ENCODE data around the gene TMEM91. TPM values are rescaled to one million over a fixed set of nuclear protein-coding genes. Genes with fewer than 3 reads are reported as not detected.

TMEM91 gene
- total and polyA plus RNA-seq, 2 of the 4 experiments (the other 2 are of a cell fraction), result 1.4 to 4.8 TPM

DNA sequence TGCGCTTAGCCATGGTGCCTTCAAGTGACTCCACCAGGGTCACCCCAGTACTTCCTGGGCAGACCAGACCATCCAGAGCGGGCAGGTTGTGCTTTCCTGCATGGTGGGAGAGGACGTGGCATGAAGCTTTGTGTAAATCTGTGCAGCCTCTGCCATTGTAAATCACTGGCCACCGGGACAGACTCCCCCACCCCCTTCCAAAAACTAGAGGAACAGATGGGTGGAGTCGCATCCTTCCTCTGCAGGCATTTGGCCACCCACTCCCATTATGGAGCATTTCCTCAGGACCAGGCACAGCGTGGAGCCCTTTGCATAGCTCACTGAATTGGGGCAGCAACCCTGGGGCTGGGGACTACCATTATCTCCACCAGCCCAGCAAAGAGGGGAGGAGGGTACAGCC, 29.4 kb downstream of the TMEM91 start:
- CTCF ChIA-PET, result no interaction called here
- no peak overlapping the region for H3K14ac ChIP-seq (replicated peaks; ENCODE audit: low read depth, low read length)
- H2BK20ac ChIP-seq (ENCODE audit: low read depth, low read length), result no peak overlapping the region
- H3K27me3 ChIP-seq (ENCODE audit: control insufficient read depth, insufficient read depth, low read length), result no peaks in the 10 kb centered on the region
- no peak overlapping the region for H3K18ac ChIP-seq (ENCODE audit: low read depth, low read length)
- no peak overlapping the region for H4K5ac ChIP-seq (ENCODE audit: low read depth, low read length)
- H4K91ac ChIP-seq (ENCODE audit: insufficient read depth, low read depth, low read length), result no peak overlapping the region
- H3K9ac ChIP-seq (ENCODE audit: low read depth, low read length), result no peak overlapping the region
- H3K9me1 ChIP-seq (ENCODE audit: insufficient read depth, low read length), result peaks cover 10% of the 10 kb centered on the region; the same call in 1 of the 2 replicates
- no peak overlapping the region for H3K27ac ChIP-seq (ENCODE audit: insufficient read depth, low read length)
- H3K4me1 ChIP-seq (ENCODE audit: control insufficient read depth, insufficient read depth, low read length), result peaks cover 4% of the 10 kb centered on the region
- H3K23ac ChIP-seq (ENCODE audit: low read depth, low read length), result no peak overlapping the region
- in situ Hi-C loops (cut with MboI; ENCODE audit: low sequenced_read_pairs), result no loop called here
- dilution Hi-C loops (cut with HindIII; ENCODE audit: low sequenced_read_pairs, unreplicated experiment), result no loop called here
- no peak overlapping the region for H2BK120ac ChIP-seq (ENCODE audit: low read depth, low read length)
- ATAC-seq (ENCODE audit: low read depth) (no peak), DNase-seq (no peak)
- no peak overlapping the region for H3K4ac ChIP-seq (ENCODE audit: low read depth, low read length)
- H2BK15ac ChIP-seq (ENCODE audit: low read depth, low read length), result no peak overlapping the region
- BruUV-seq (replicated peaks), result no TSS peak
- H2AK9ac ChIP-seq (replicated peaks; ENCODE audit: low read depth, low read length, poor library complexity), result peak overlapping the region; percentile 50
- H4K20me1 ChIP-seq (ENCODE audit: insufficient read depth, low read length), result no peaks in the 10 kb centered on the region
- POLR2A ChIA-PET (ENCODE audit: unreplicated experiment), result no interaction called here
- TF ChIP-seq, protein P1, sequence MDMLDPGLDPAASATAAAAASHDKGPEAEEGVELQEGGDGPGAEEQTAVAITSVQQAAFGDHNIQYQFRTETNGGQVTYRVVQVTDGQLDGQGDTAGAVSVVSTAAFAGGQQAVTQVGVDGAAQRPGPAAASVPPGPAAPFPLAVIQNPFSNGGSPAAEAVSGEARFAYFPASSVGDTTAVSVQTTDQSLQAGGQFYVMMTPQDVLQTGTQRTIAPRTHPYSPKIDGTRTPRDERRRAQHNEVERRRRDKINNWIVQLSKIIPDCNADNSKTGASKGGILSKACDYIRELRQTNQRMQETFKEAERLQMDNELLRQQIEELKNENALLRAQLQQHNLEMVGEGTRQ (IDR thresholded peaks at IDR 0.05; ENCODE audit: low read depth, low read length), result no peak
- TF ChIP-seq MAZ (IDR thresholded peaks at IDR 0.05; ENCODE audit: borderline replicate concordance, low read depth, low read length) (no peak), CEBPB (IDR thresholded peaks at IDR 0.05; ENCODE audit: low read depth, low read length) (no peak), BHLHE40 (IDR thresholded peaks at IDR 0.05; ENCODE audit: low read depth, low read length) (no peak), POLR2A (IDR thresholded peaks at IDR 0.05; ENCODE audit: low read depth, low read length) (no peak), MXI1 (IDR thresholded peaks at IDR 0.05; ENCODE audit: borderline replicate concordance, low read depth, low read length) (no peak), RAD21 (IDR thresholded peaks at IDR 0.05; ENCODE audit: low read length) (no peak), CHD1 (IDR thresholded peaks at IDR 0.05; ENCODE audit: low read depth, low read length) (no peak), FOS (IDR thresholded peaks at IDR 0.05; ENCODE audit: low read depth, low read length) (no peak), NFE2L2 (IDR thresholded peaks at IDR 0.05; ENCODE audit: low read depth, low read length) (no peak), SMC3 (IDR thresholded peaks at IDR 0.05; ENCODE audit: low read depth, low read length) (no peak), RFX5 (IDR thresholded peaks at IDR 0.05; ENCODE audit: low read depth, low read length) (no peak)
- TF ChIP-seq, protein P2, sequence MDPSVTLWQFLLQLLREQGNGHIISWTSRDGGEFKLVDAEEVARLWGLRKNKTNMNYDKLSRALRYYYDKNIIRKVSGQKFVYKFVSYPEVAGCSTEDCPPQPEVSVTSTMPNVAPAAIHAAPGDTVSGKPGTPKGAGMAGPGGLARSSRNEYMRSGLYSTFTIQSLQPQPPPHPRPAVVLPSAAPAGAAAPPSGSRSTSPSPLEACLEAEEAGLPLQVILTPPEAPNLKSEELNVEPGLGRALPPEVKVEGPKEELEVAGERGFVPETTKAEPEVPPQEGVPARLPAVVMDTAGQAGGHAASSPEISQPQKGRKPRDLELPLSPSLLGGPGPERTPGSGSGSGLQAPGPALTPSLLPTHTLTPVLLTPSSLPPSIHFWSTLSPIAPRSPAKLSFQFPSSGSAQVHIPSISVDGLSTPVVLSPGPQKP (IDR thresholded peaks at IDR 0.05; ENCODE audit: borderline replicate concordance, low read depth, low read length), result no peak
- TF ChIP-seq, protein P3, sequence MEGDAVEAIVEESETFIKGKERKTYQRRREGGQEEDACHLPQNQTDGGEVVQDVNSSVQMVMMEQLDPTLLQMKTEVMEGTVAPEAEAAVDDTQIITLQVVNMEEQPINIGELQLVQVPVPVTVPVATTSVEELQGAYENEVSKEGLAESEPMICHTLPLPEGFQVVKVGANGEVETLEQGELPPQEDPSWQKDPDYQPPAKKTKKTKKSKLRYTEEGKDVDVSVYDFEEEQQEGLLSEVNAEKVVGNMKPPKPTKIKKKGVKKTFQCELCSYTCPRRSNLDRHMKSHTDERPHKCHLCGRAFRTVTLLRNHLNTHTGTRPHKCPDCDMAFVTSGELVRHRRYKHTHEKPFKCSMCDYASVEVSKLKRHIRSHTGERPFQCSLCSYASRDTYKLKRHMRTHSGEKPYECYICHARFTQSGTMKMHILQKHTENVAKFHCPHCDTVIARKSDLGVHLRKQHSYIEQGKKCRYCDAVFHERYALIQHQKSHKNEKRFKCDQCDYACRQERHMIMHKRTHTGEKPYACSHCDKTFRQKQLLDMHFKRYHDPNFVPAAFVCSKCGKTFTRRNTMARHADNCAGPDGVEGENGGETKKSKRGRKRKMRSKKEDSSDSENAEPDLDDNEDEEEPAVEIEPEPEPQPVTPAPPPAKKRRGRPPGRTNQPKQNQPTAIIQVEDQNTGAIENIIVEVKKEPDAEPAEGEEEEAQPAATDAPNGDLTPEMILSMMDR (conservative IDR thresholded peaks at IDR 0.05; ENCODE audit: low read depth, low read length), result no peak
- no peak overlapping the region for H2AFZ ChIP-seq (replicated peaks; ENCODE audit: low read length, poor library complexity)
- no CpG with 5 or more reads among the region's 6 CpGs for WGBS, 2 experiments (ENCODE audit: extremely low coverage in 2 of 2, insufficient read length in 1 of 2)
- H2BK5ac ChIP-seq (ENCODE audit: low read depth, low read length, poor library complexity, severe bottlenecking), result no peak overlapping the region
- no peak overlapping the region for H3K4me3 ChIP-seq (ENCODE audit: insufficient read depth, low read depth, low read length)
- H3K4me2 ChIP-seq (ENCODE audit: low read depth, low read length), result no peak overlapping the region
- no peak overlapping the region for H4K8ac ChIP-seq (ENCODE audit: low read depth in 2 of 2, low read length in 2 of 2)
- H3K9me3 ChIP-seq (ENCODE audit: control insufficient read depth, insufficient read depth, low read length), result no peaks in the 10 kb centered on the region
- H3K56ac ChIP-seq (ENCODE audit: extremely low read depth, insufficient read depth, low read length), result no peak overlapping the region
- peaks cover 10% of the 10 kb centered on the region for H3K36me3 ChIP-seq (ENCODE audit: control insufficient read depth, insufficient read depth, low read length)
- H2AK5ac ChIP-seq (ENCODE audit: low read depth, low read length), result no peak overlapping the region
- intact Hi-C loops (cut with micrococcal nuclease), result no loop called here
- H3K79me1 ChIP-seq (ENCODE audit: low read depth in 1 of 2, low read length in 2 of 2), result peaks cover 5 to 13% of the 10 kb centered on the region in 2 experiments; a peak in 3 of 4 replicates
